Right lobe of liver (tissue), 4 donors: ENCODE data around the gene EREG.

Experiments used
- POLR2A ChIP-seq: fragments of 450-650 bp; IDR thresholded peaks from one replicate; pipeline ENCODE4 v1.6.1; 2017; ENCODE audit warnings: antibody characterized with exemption, mild to moderate bottlenecking
- TF ChIP-seq, protein P1 (sequence below), 4 donors: fragments of 200-600 bp in 3 of 4; fragments of 450-650 bp in 1 of 4; IDR thresholded peaks; one replicate each; pipeline versions ENCODE4 v1.5.1 to v1.8.0; 2016 to 2022; ENCODE audit warnings: antibody characterized with exemption in 4 of 4, mild to moderate bottlenecking in 2 of 4
- donor health status: DM: no; HTN: no; CAD: no.
- donor health status: DM: no; HTN: no; CAD: no.
- donor health status: DM: no; HTN: yes; CAD: no.

DNA sequence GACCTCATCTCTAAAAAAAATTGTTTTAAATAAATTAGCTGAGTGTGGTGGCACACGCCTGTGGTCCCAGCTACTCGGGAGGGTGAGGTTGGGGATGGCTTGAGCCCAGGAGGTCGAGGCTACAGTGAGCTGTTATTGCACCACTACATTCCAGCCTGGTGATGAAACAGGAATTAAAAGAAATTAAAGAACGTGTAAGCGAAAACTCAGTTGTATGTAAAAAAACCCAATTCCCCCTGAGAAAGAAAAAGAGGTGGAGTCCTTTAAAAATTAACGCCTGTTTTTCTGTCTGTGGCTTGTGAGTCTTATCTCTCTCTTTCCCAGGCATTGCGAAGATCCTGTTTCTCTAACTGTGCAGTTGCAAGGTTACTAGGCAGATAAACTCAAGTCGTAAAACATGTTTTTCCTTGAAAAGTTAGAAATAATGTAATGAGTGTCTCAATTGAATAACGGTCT is 34.6 kb upstream of the EREG start:
- TF ChIP-seq, protein P1, sequence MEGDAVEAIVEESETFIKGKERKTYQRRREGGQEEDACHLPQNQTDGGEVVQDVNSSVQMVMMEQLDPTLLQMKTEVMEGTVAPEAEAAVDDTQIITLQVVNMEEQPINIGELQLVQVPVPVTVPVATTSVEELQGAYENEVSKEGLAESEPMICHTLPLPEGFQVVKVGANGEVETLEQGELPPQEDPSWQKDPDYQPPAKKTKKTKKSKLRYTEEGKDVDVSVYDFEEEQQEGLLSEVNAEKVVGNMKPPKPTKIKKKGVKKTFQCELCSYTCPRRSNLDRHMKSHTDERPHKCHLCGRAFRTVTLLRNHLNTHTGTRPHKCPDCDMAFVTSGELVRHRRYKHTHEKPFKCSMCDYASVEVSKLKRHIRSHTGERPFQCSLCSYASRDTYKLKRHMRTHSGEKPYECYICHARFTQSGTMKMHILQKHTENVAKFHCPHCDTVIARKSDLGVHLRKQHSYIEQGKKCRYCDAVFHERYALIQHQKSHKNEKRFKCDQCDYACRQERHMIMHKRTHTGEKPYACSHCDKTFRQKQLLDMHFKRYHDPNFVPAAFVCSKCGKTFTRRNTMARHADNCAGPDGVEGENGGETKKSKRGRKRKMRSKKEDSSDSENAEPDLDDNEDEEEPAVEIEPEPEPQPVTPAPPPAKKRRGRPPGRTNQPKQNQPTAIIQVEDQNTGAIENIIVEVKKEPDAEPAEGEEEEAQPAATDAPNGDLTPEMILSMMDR (IDR thresholded peaks at IDR 0.05): no peak
- no peak for TF ChIP-seq POLR2A
